CD14-positive monocyte (primary cell): ENCODE data around the gene GSDME. TPM values are rescaled to one million over a fixed set of nuclear protein-coding genes. Genes with fewer than 3 reads are reported as not detected.

ENCODE experiments used
- DNase-seq, 3 donors: peaks; one replicate each; pipeline ENCODE4 v3.0.0-alpha.2; 2011 to 2022
- H2AFZ ChIP-seq: 2 replicates; pipeline ENCODE4 v1.6.0; 2012; ENCODE audit warnings: mild to moderate bottlenecking, low read depth, low read length, inconsistent platforms; ENCODE audit not compliant: insufficient read depth, poor library complexity, severe bottlenecking
- H3K27ac ChIP-seq, 2 donors: 1 replicate in 1 of 2; 2 replicates in 1 of 2; pipeline ENCODE4 v1.5.1; 2012 to 2013; ENCODE audit warnings: low read length in 2 of 2, control low read depth in 1 of 2, inconsistent platforms in 1 of 2, low read depth in 1 of 2, mild to moderate bottlenecking in 1 of 2
- H3K27me3 ChIP-seq, 2 donors: one replicate each; pipeline versions ENCODE4 v1.6.0 to v1.6.1; 2011 to 2013; ENCODE audit warnings: low read length in 2 of 2; ENCODE audit not compliant: control insufficient read depth in 2 of 2, insufficient read depth in 2 of 2
- H3K36me3 ChIP-seq, 2 donors: replicated peaks in 1 of 2; 1 replicate in 1 of 2; 2 replicates in 1 of 2; pipeline versions ENCODE4 v1.5.1 to v1.6.1; 2012 to 2013; ENCODE audit warnings: low read length in 2 of 2, control low read depth in 1 of 2, inconsistent platforms in 1 of 2, mild to moderate bottlenecking in 1 of 2; ENCODE audit not compliant: insufficient read depth in 2 of 2, control insufficient read depth in 1 of 2
- H3K4me1 ChIP-seq, 2 donors: 1 replicate in 1 of 2; 2 replicates in 1 of 2; pipeline versions ENCODE4 v1.5.1 to v1.6.1; 2012 to 2013; ENCODE audit warnings: low read length in 2 of 2, control low read depth in 1 of 2, inconsistent platforms in 1 of 2, mild to moderate bottlenecking in 1 of 2, moderate library complexity in 1 of 2; ENCODE audit not compliant: insufficient read depth in 2 of 2, control insufficient read depth in 1 of 2
- H3K4me2 ChIP-seq: replicated peaks from 2 replicates; pipeline ENCODE3; 2012; ENCODE audit warnings: low read length, moderate library complexity, mild to moderate bottlenecking; ENCODE audit not compliant: poor library complexity, severe bottlenecking; ENCODE audit errors: extremely low read depth
- H3K4me3 ChIP-seq, 3 experiments: fragments of 200-600 bp in 1 of 3; sonication (generic) in 1 of 3; replicated peaks in 1 of 3; 1 replicate in 2 of 3; 2 replicates in 1 of 3; pipeline ENCODE4 v1.5.1; 2011 to 2013; ENCODE audit warnings: low read length in 3 of 3, mild to moderate bottlenecking in 3 of 3, control low read depth in 2 of 3, low read depth in 2 of 3, inconsistent platforms in 1 of 3, moderate library complexity in 1 of 3
- H3K79me2 ChIP-seq: 2 replicates; pipeline ENCODE4 v1.6.0; 2012; ENCODE audit warnings: mild to moderate bottlenecking, control low read depth, inconsistent platforms, low read length, moderate library complexity; ENCODE audit not compliant: insufficient read depth
- H3K9ac ChIP-seq: 2 replicates; pipeline ENCODE4 v1.6.0; 2017; ENCODE audit warnings: low read length, mild to moderate bottlenecking; ENCODE audit not compliant: insufficient read depth, poor library complexity, severe bottlenecking
- H3K9me3 ChIP-seq, 2 donors: replicated peaks in 1 of 2; 1 replicate in 1 of 2; 2 replicates in 1 of 2; pipeline versions ENCODE4 v1.5.1 to v1.6.1; 2012 to 2013; ENCODE audit warnings: low read length in 2 of 2, control low read depth in 1 of 2; ENCODE audit not compliant: control insufficient read depth in 1 of 2, insufficient read depth in 1 of 2
- H4K20me1 ChIP-seq: 2 replicates; pipeline ENCODE4 v1.6.0; 2012; ENCODE audit warnings: mild to moderate bottlenecking, low read length, control low read depth, moderate library complexity; ENCODE audit not compliant: insufficient read depth
- H3K27ac Mint-ChIP-seq, 7 donors: one replicate each; pipeline ENCODE4 v1.8.0; 2020; ENCODE audit warnings: mild to moderate bottlenecking in 7 of 7, mixed read lengths in 7 of 7, moderate library complexity in 6 of 7, inconsistent platforms in 2 of 7
- H3K27me3 Mint-ChIP-seq, 3 donors: one replicate each; pipeline ENCODE4 v1.8.0; 2021 to 2022; ENCODE audit warnings: low read depth in 3 of 3, mild to moderate bottlenecking in 3 of 3, mixed read lengths in 3 of 3, moderate library complexity in 3 of 3, inconsistent platforms in 1 of 3
- H3K36me3 Mint-ChIP-seq, 2 donors: one replicate each; pipeline ENCODE4 v1.8.0; 2020; ENCODE audit warnings: mixed read lengths in 2 of 2, inconsistent platforms in 1 of 2, mild to moderate bottlenecking in 1 of 2
- H3K4me1 Mint-ChIP-seq: one replicate; pipeline ENCODE4 v1.8.0; 2020; ENCODE audit warnings: mild to moderate bottlenecking, mixed read lengths
- H3K4me3 Mint-ChIP-seq, 2 donors: one replicate each; pipeline ENCODE4 v1.8.0; 2020; ENCODE audit warnings: mild to moderate bottlenecking in 2 of 2, mixed read lengths in 2 of 2, moderate library complexity in 1 of 2
- H3K9me3 Mint-ChIP-seq, 7 donors: one replicate each; pipeline ENCODE4 v1.8.0; 2020 to 2022; ENCODE audit warnings: mixed read lengths in 7 of 7, mild to moderate bottlenecking in 6 of 7, moderate library complexity in 6 of 7, inconsistent platforms in 2 of 7
- WGBS: methylation state at CpG from one replicate; pipeline ENCODE4 v1.1.5; 2013; ENCODE audit warnings: missing lambda C conversion rate; ENCODE audit not compliant: insufficient coverage; 5-methylcytosine and 5-hydroxymethylcytosine counted together
- intact Hi-C, 2 donors: fragments of 100-400 bp; cut with micrococcal nuclease; formaldehyde crosslinking; loops; one replicate each; pipeline versions ENCODE4 v1.15.0 to v1.15.1; 2023
- polyA plus RNA-seq, 3 donors: library from polyadenylated mRNA; depleted of rRNA in 1 of 3; unstranded in 2 of 3; stranded (reverse) in 1 of 3; fragments of 300-500 nt in 2 of 3; fragments of >200 nt in 1 of 3; fragmentation: Illumina TruSeq in 2 of 3; gene quantifications; 1 replicate in 2 of 3; 2 replicates in 1 of 3; pipeline ENCODE4 v1.2.3, GENCODE V29; 2012 to 2021
- TF ChIP-seq, protein P1 (sequence below): fragments of 200-600 bp; IDR thresholded peaks from one replicate; pipeline ENCODE4 v1.8.0; 2022; ENCODE audit warnings: antibody characterized with exemption, mild to moderate bottlenecking

GSDME gene
- polyA plus RNA-seq, 3 donors = 1.3 to 2.3 TPM; not detected in 1

- TF ChIP-seq, protein P1, sequence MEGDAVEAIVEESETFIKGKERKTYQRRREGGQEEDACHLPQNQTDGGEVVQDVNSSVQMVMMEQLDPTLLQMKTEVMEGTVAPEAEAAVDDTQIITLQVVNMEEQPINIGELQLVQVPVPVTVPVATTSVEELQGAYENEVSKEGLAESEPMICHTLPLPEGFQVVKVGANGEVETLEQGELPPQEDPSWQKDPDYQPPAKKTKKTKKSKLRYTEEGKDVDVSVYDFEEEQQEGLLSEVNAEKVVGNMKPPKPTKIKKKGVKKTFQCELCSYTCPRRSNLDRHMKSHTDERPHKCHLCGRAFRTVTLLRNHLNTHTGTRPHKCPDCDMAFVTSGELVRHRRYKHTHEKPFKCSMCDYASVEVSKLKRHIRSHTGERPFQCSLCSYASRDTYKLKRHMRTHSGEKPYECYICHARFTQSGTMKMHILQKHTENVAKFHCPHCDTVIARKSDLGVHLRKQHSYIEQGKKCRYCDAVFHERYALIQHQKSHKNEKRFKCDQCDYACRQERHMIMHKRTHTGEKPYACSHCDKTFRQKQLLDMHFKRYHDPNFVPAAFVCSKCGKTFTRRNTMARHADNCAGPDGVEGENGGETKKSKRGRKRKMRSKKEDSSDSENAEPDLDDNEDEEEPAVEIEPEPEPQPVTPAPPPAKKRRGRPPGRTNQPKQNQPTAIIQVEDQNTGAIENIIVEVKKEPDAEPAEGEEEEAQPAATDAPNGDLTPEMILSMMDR = no peak
- Mint-ChIP-seq H3K4me3 (no peak overlapping the region), H3K4me1 (peaks cover 8% of the 10 kb centered on the region), H3K27ac (no peak overlapping the region), H3K36me3 (no peaks in the 10 kb centered on the region), H3K9me3 (peaks cover 0 to 2% (median 0%) of the 10 kb centered on the region in 7 donors), H3K27me3 (peaks cover 2 to 8% (median 6%) of the 10 kb centered on the region in 3 donors)
- Histone ChIP-seq H3K9me3 (no peaks in the 10 kb centered on the region), H3K79me2 (no peaks in the 10 kb centered on the region), H2AFZ (no peak overlapping the region), H4K20me1 (no peaks in the 10 kb centered on the region), H3K4me2 (no peak overlapping the region), H3K27ac (no peak overlapping the region), H3K36me3 (no peaks in the 10 kb centered on the region), H3K4me1 (no peaks in the 10 kb centered on the region), H3K9ac (no peak overlapping the region), H3K27me3 (no peaks in the 10 kb centered on the region), H3K4me3 (no peak overlapping the region)
- 92% methylated on average over 11 of the region's 19 CpGs for WGBS
- intact Hi-C loops = no loop called here
- DNase-seq = no peak
Measured at GRCh38 chr7:24722386-24723177, 34.7 kb downstream of the GSDME start.

GRCh38 chr7:24721481-24722001 lies 35.7 kb downstream of the GSDME start:
- TF ChIP-seq, protein P1 = no peak
- no peak for DNase-seq
- intact Hi-C loops = no loop called here
- no peak overlapping the region for H3K4me3 Mint-ChIP-seq
- no peaks in the 10 kb centered on the region for H3K9me3 ChIP-seq
- peaks cover 0 to 2% (median 0%) of the 10 kb centered on the region in 7 donors for H3K9me3 Mint-ChIP-seq
- 92% methylated on average over 8 of the region's 10 CpGs for WGBS
- H3K27ac ChIP-seq = no peak overlapping the region
- H3K4me2 ChIP-seq = no peak overlapping the region
- no peaks in the 10 kb centered on the region for H3K36me3 ChIP-seq
- H3K27me3 ChIP-seq = no peaks in the 10 kb centered on the region
- no peak overlapping the region for H2AFZ ChIP-seq
- no peak overlapping the region for H3K27ac Mint-ChIP-seq
- H3K27me3 Mint-ChIP-seq = peaks cover 2 to 9% (median 6%) of the 10 kb centered on the region in 3 donors
- no peaks in the 10 kb centered on the region for H4K20me1 ChIP-seq
- H3K4me3 ChIP-seq = no peak overlapping the region
- H3K4me1 ChIP-seq = no peaks in the 10 kb centered on the region
- H3K79me2 ChIP-seq = no peaks in the 10 kb centered on the region
- no peaks in the 10 kb centered on the region for H3K36me3 Mint-ChIP-seq
- H3K9ac ChIP-seq = no peak overlapping the region
- H3K4me1 Mint-ChIP-seq = peaks cover 2% of the 10 kb centered on the region
